GM18519 (cell line): ENCODE measurements around the gene UBR2.
"Not testable (repeated sequence)": the region's sequence is repeated elsewhere in the genome, so short reads cannot be mapped to it uniquely, and the experiment has no call there.

Experiments used
- ATAC-seq: cut with Tn5 transposase; IDR thresholded peaks from one replicate; pipeline ENCODE4 v1.9.1; 2021; ENCODE audit warnings: mild to moderate bottlenecking, moderate library complexity; ENCODE audit not compliant: unreplicated experiment, low FRiP score

Gene UBR2

GRCh38 chr6:42615518-42615917 is 51.7 kb downstream of the UBR2 start:
- no peak for ATAC-seq

- ATAC-seq: no peak
Observed at GRCh38 chr6:42616716-42617115, 52.9 kb downstream of the UBR2 start.

GRCh38 chr6:42618105-42618504 is 54.3 kb downstream of the UBR2 start:
- ATAC-seq: no peak

GRCh38 chr6:42618686-42619085 is 54.9 kb downstream of the UBR2 start:
- ATAC-seq: no peak

GRCh38 chr6:42619963-42620362 is 56.1 kb downstream of the UBR2 start:
- no peak for ATAC-seq

GRCh38 chr6:42624601-42625000 is 60.8 kb downstream of the UBR2 start:
- no peak for ATAC-seq

- no peak for ATAC-seq
Observed at GRCh38 chr6:42627044-42627443, 63.2 kb downstream of the UBR2 start.

- no peak for ATAC-seq
Observed at GRCh38 chr6:42627674-42628073, 63.8 kb downstream of the UBR2 start.

- ATAC-seq: no peak
Observed at GRCh38 chr6:42628604-42629003, 64.8 kb downstream of the UBR2 start.

- no peak for ATAC-seq
Observed at GRCh38 chr6:42629845-42630244, 66.0 kb downstream of the UBR2 start.

GRCh38 chr6:42637681-42638080 is 73.9 kb downstream of the UBR2 start:
- no peak for ATAC-seq

GRCh38 chr6:42642794-42643193 is 79.0 kb downstream of the UBR2 start:
- ATAC-seq: no peak

- no peak for ATAC-seq
Observed at GRCh38 chr6:42644211-42644610, 80.4 kb downstream of the UBR2 start.

GRCh38 chr6:42652024-42652746 is 88.4 kb downstream of the UBR2 start:
- no peak for ATAC-seq

GRCh38 chr6:42653851-42654250 is 90.0 kb downstream of the UBR2 start:
- ATAC-seq: no peak

GRCh38 chr6:42659806-42660205 is 96.0 kb downstream of the UBR2 start:
- no peak for ATAC-seq

- no peak for ATAC-seq
Observed at GRCh38 chr6:42661540-42662153, 97.8 kb downstream of the UBR2 start.

- ATAC-seq: no peak
Observed at GRCh38 chr6:42664718-42665117, 100.9 kb downstream of the UBR2 start.

GRCh38 chr6:42674368-42674767 is 110.5 kb downstream of the UBR2 start:
- not testable (repeated sequence) for ATAC-seq

- no peak for ATAC-seq
Observed at GRCh38 chr6:42674780-42675179, 111.0 kb downstream of the UBR2 start.

- no peak for ATAC-seq
Observed at GRCh38 chr6:42679358-42679757, 115.5 kb downstream of the UBR2 start.

- ATAC-seq: no peak
Observed at GRCh38 chr6:42688281-42688680, 124.5 kb downstream of the UBR2 start.
